ENCODE measurements around the gene DDAH1.

DNA sequence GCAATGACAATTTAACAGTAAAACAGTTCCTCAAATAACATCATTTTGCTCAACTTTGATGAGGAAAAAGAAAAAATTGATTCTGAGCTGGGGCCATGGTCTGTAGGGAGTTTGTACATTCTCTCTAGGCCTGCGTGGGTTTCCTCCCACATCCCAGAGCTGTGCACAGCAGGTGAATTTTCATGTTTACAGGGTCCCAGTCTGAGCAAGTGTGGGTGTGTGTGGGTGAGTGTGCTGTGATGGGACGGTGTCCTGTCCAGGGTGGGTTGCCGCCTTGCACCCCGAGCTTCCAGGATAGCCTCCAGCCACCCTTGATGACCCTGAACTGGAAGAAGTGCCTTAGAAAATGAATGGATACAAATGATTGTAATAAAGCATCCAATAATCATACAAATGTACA, 112.9 kb downstream of the DDAH1 start:
- TF ChIP-seq, protein P1, sequence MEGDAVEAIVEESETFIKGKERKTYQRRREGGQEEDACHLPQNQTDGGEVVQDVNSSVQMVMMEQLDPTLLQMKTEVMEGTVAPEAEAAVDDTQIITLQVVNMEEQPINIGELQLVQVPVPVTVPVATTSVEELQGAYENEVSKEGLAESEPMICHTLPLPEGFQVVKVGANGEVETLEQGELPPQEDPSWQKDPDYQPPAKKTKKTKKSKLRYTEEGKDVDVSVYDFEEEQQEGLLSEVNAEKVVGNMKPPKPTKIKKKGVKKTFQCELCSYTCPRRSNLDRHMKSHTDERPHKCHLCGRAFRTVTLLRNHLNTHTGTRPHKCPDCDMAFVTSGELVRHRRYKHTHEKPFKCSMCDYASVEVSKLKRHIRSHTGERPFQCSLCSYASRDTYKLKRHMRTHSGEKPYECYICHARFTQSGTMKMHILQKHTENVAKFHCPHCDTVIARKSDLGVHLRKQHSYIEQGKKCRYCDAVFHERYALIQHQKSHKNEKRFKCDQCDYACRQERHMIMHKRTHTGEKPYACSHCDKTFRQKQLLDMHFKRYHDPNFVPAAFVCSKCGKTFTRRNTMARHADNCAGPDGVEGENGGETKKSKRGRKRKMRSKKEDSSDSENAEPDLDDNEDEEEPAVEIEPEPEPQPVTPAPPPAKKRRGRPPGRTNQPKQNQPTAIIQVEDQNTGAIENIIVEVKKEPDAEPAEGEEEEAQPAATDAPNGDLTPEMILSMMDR (IDR thresholded peaks at IDR 0.05; ENCODE audit: poor library complexity): no peak
- TF ChIP-seq EZH2phosphoT487 (IDR thresholded peaks at IDR 0.05; ENCODE audit: low read depth, severe bottlenecking, unreplicated experiment): no peak
